Measurements from ENCODE around the gene TRIM52.
A peak's percentile ranks its signal among the peaks of the same experiment; 100 is the strongest.

Gene TRIM52

DNA sequence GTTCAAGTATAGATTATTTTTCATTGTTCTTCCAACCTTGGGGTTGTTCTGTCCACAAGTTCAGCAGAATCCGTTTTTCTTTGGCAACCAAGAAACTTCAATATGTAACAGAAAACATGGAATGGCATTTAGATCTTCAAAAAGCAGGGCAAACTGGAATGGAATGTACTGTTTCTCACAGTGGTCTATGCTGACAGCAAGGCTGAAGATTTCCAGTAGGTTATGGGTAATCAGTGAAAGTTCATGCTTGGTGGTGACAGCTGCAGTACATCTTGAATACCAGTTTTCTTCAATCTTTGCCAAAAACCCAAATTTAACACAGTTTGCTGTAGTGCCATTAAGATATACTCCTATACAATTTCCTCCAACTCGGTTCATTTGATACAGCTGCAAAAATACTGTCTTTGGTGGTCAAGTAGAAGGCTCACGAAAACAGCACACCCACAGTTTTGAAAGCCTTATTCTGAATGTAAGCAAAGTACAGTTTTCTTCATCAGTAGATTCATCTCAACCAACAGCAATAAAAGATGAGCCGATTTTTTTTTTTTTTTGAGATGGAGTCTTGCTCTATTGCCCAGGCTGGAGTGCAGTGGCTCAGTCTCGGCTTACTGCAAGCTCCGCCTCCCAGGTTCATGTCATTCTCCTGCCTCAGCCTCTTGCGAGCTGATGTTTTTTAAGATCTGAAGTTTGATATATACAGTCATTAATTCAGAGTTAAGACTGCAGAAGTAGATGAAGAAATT, 4.9 kb downstream of the TRIM52 start:
- DNase-seq, result no peak

DNA sequence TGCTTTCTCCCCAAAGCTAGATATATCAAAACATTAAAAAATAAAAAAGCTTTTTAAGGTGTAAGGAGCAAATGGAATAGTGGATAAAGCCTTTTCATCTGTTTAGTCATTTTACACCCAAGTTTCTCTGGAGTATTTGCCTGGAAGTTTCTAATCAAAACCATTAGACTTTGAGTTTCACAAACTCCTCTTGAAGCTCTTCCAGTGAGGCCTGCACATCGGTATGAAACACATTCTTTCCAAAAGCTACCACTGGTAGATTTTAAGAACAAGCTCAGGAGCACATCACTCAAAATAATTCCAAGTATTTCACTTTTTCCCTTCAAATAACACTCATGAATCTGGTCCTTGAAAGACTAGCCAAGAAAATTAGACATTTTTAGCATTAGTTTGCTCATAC, 5.7 kb downstream of the TRIM52 start:
- DNase-seq, result no peak

DNA sequence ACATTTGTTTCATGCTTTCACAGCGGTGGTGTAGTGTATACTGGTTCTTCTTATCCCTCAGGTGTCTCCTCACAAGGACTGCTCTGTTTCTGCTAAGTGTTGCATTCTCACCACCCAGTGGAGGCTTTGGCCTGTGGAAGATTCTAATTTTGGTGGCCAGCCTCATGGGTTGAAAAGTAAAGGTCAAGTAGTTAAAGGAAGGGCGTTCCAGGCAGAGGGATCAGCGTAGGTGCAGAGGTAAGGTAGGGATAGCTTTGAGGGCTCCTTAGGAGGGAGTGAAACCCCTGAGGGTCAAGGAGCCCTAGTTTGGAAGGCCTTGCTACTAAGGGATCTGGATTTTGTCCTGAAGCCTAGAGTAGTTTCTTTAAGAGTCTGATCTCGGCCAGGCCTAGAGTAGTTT, 12.7 kb downstream of the TRIM52 start:
- DNase-seq, result no peak

DNA sequence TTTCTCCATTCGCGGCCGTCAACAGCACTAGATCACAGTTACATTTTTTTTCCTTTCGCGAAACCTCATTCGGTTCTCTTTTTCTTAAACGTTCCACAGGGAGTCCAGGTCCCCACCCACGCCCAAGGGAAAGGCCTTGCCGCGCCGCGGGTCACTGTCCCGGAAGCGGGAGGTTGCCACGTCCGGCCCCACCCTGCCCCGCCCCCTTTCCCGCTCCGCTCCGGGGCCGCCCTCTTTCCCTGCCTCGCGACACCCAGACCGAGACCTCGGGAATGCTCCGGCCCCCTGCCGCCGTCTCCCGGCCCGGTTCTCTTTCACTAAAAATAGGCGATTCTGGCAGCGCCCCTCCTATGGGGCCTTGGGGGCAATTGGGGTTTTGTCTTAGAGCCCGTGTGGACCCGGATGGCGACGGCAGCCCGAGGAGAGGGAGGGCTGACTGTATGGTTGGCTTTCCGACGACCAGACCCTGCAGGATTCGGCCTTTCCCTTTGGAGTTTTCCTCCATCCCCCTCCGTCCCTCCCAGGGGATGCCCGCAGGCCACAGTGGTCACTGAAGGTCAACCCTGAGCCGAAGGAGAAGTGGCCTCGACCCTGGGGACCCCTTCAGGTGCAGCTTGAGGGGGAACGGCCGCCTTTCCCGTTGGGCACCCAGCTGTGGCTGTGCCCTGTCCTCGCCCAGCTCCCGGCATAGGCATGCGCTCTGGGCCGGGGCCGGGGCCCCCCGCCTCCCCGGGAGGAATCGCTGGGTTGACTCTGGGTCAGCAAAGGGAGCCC, 14.5 kb downstream of the TRIM52 start:
- DNase-seq, result peak; percentile 87

DNA sequence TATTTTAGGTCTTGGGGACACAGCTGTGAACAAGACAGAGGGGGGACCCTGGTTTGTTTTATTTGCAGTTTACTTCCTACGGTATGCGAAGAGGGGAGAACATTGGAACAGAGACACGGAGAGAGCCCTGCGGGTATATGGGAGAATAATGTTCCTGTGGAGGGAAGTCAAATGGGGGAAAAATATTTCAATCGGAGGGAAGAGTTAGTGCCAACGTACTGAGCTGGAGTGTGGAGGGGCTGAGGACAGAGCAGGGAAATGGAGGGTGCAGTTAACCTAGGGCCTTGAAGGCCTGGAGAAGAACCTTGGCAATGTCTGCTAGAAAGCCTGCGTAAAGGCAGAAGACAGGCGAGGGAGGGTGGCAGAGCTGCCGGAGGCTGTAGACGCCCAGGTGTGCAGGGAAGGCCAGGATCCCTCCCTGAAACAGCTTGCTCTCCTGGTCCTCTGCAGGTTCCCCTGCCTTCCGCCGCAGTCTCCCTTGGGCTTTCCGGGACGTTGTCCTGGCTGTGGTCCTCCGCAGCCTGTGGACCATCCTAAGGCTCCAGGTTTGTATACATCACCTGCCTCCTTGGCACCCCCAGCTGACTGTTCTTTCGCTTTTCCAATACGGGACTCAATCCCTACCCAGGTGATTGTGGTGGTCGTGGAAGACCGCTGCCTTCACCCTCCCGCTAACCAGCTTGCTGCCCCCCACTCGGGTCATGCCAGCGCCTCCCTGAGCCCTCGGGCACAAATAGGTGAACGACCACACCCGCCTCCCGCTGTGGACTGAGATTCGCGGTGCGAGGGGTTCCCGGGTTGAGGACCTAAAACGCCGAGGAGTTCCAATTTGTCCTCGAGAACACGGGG, 15.3 kb downstream of the TRIM52 start:
- DNase-seq, result no peak

DNA sequence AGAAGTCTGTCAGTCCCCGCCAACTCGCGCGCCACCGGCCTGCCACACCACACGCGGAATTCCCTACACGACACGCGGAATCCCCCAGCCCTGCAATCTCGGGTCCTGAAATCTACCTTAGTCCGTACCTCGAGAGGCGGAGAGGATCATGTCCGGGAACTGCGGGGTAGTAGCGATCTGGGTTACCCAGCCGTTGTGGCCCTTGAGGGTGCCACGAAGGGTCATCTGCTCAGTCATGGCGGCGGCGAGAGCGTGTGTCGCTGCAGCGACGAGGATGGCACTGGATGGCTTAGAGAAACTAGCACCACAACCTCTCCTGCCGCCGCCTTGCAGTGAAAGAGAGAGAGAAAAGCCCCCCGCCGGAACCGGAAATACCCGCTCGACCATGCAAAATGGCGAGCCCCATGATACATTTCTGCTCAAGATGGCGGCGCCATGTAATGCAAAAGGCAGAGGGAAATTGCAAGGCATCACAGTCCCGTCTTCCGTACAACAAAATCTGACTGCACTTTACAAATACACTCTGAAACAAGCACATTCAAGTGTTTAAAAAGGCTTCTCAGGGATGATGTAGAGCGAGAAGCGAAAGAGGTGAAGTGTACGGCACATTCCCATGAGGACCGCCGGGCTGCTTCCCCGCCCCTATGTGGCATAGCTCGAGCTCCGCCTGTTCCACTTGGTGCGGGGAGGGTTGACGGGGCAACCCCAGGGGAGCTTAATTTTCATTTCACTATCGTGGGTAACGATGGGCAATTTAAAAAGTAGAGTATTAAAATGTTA, 17.2 kb downstream of the TRIM52 start, which contains the start of gene RACK1:
Gene RACK1, minus strand, starts transcription at position 343 of the 780 bp plus-strand sequence. Its CDS starts 106 bp downstream, at position 237.
- peak; percentile 93 for DNase-seq

DNA sequence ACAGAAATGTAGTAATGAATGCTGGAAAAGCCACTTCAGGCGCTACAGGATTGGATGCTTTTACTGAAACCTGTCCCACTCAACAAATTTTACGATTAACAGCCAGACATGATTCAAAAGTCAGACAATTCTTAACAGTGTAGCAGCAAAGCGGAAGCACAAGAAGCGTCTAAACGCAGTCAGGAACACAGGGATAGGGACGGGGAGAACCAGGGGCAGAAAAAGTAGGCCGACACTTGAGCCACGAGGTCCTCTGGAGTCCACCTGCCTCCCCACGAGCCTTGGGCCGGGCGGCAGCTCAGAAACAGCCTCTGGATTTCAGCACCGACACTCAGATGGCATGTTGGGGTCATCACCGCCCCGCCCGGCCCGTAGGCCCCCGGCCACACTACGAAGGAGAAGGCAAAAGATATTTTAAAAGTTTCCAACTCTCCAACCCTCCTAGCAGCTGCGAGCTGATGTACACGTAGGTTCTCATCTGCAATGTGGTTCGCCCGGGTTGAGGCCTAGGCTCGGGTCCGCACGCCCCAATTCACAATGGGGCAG, 17.9 kb downstream of the TRIM52 start:
- no peak for DNase-seq

DNA sequence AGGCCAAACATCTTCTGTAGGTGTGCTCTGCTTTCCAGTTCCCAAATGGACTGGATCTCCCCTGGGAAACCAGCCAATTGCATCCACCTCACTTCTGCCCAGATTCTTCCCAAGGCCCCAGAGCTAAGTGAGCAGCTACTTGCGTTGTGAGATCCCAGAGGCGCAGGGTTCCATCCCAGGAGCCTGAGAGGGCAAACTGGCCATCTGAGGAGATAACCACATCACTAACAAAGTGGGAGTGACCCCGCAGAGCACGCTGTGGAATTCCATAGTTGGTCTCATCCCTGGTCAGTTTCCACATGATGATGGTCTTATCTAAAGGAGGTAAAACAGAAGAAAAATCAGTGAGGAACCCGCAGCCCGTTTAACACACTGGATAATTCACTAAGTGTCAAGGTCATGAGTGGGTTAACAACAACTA, 18.9 kb downstream of the TRIM52 start:
- DNase-seq, result no peak

DNA sequence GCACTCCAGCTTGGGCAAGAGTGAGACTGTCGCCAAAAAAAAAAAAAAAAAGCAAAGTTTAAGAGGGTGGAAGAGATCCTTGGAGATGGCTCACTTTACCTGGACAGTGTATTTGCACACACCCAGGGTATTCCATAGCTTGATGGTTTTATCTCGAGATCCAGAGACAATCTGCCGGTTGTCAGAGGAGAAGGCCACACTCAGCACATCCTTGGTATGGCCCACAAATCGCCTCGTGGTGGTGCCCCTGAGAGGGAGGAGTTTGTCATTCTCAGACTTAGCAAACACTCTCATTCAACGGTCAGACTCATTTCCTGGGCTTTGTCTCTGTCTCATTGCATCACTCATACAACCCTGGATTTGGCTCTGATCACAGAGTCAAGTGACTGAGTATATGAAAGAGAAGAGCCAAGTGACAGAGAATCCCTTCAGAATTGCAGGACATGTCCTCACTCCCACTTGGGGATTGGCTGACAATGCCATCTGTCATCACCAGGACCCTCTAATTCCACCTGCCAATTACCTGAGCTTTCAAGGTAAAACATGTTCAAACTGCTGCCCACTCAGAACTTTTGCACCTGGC, 19.5 kb downstream of the TRIM52 start:
- peak; percentile 89 for DNase-seq

DNA sequence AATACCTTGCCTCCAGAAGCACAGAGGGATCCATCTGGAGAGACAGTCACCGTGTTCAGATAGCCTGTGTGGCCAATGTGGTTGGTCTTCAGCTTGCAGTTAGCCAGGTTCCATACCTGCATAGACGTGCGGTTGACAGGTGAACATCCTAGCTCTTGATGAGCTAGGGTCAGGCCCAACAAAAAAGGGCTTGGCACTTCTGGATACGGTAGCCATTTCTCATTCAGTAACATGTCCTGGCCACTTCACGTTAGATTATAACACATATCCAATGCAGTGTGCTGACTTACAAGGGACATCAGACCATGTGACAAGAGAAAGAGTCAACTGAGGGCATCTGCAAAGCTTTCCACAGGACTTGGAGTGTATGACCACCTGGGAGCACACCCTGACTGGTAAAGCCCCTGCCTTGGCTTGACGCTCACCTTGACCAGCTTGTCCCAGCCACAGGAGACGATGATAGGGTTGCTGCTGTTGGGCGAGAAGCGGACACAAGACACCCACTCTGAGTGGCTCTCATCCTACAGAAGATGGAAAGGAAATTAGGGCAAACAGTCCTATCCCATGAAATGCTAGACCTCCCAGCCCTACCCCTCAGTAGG, 21.8 kb downstream of the TRIM52 start:
- DNase-seq, result no peak

DNA sequence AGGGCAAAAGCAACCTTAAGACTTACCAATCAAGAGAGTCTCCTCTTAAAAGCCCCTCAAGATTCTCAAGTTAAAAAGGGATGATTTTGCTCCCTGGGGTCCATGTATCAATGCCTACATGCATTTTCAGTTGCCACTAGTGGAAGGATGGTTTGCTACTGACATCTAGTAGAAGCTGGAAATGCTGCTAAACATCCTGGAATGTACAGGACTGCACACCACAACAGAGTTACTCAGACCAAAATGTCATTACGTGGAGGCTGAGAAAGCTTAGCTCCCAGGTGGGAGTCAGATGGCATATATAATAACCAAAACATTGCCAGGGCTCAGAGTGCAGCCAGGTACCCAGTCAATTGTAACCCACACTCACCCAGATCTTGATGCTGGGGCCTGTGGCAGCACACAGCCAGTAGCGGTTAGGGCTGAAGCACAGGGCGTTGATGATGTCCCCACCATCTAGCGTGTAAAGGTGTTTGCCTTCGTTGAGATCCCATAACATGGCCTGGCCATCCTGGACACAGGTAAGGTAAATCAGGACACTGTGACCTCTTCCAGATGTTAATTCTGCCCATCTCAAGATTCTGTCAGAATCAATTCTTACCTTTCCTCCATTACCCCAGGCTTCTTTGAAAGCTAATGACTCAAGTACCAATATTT, 23.1 kb downstream of the TRIM52 start:
- no peak for DNase-seq

DNA sequence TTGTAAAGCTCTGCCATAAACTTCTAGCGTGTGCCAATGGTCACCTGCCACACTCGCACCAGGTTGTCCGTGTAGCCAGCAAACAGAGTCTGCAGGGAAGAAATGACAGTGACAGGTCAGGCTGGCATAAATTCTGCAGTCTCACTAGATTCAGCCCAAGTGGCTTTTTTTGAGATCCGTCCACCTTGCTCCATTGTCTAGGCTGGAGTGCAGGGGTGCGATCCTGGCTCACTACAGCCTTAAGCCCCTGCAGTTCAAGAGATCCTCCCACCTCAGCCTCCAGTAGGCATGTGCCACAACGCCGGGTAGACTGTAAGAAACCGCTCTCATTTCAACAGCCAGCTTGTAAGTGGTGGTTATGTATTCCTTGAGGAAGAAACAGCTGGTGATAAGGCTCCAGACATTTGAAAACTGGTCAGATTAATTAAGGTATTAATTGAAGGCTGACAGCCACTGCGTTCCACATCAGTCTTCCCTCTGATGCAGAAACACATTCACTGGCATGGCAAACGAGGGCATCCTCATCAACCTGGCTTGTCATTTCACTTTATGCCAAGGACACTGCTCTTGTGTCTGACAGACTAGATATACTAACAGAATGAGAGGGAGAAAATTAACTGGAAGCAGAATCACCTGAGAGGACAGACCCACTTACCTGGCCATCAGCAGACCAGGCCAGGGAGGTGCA, 23.8 kb downstream of the TRIM52 start:
- no peak for DNase-seq

DNA sequence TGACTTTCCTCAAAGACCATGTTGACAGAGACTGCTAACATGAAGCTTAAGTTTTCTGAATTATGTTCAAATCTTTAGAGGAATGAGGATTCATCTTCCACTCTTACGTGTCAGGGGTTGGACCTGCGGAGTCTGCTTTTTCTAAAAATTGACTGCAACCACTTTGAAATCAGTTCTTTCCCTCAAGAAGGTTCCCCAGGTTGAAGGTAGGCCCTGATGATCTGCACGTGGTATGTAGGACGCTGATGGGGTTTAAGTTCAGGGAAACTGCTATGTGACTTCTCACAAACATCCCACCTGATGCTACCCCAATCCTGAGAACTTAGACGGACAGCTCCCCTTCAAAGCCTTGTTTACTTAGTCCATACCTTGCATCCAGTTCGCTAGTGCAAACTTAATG, 24.5 kb downstream of the TRIM52 start:
- DNase-seq, result no peak

DNA sequence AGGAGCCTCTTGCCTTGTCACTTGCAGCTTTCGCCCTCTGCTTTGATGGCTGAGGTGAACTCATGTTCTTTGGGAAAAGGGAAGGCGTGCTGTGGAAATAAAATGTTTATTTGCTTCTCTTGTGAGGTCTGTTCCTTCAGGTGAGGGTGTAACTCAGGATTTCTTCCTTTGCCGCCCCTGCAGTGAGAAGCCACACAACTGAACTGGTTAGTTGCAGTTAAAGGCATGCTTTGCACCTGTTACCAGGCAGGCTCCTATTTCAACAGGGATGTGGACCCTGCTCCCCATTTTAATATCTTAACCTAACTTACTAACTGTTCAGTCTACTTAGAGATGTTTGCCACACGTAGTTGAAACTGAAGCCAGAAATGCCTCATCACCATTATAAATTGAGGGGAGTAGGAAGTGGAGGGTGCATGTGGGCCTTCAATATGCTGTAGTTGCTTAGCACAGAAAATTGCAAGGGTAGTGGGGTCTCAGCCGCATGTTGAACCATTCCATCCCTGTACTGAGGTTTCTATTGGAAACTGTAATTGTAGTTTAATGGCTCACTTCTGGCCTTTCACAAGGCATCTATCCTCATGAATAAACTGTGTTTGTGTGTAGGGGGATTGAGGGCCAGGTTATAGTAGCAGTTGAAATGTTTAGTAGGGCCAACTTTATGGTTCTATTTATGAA, 25.1 kb downstream of the TRIM52 start:
- DNase-seq, result no peak

DNA sequence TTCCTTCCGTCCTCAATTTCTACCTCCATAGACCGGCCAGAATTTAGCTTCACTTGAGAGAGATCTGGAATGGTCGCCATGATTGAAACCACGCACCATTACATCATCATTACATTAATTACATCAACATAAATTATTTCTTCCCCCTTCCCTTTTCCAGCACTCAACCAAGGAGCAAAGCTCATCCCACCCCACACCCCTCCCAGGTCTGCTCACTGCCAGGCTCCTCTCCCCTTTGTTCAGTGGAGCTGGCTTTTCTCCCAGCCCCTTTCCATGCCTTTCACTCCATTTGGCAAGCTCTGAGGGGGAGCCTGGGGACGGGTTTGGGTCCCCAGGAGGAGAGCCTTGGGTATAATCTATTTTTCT, 25.6 kb downstream of the TRIM52 start:
- no peak for DNase-seq

DNA sequence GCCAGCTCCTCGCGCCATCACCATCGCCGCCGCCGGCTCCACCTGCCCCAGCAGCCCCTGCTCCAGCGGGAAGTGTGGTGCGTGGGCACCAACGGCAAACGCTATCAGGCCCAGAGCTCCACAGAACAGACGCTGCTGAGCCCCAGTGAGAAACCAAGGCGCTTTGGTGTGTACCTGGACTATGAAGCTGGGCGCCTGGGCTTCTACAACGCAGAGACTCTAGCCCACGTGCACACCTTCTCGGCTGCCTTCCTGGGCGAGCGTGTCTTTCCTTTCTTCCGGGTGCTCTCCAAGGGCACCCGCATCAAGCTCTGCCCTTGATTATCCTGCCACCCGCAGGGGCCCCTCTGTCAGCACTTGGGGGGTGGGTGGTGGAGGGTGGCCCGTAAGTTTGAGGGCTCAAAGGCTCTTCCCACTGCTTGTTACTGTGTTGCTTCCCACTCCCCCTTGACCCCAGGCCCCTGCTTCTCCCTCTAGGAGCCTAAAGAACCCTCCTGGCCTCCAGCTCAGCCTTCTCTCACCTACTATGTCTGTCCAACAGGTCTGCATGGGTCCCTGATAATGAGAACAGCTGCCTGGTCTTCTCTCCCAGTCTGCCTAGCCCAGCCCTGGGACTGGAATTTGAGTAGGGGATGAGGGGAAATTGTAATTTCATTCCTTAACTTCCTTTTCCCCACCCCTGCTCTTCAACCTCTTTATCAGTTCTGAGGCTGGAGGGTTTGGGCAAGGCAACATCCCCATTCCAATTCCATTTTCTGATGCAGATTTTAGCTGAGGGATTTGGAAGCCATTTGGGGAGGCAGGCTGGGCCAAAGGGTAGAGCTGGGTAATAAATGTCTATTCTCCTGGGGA, 26.3 kb downstream of the TRIM52 start:
- DNase-seq, result no peak

DNA sequence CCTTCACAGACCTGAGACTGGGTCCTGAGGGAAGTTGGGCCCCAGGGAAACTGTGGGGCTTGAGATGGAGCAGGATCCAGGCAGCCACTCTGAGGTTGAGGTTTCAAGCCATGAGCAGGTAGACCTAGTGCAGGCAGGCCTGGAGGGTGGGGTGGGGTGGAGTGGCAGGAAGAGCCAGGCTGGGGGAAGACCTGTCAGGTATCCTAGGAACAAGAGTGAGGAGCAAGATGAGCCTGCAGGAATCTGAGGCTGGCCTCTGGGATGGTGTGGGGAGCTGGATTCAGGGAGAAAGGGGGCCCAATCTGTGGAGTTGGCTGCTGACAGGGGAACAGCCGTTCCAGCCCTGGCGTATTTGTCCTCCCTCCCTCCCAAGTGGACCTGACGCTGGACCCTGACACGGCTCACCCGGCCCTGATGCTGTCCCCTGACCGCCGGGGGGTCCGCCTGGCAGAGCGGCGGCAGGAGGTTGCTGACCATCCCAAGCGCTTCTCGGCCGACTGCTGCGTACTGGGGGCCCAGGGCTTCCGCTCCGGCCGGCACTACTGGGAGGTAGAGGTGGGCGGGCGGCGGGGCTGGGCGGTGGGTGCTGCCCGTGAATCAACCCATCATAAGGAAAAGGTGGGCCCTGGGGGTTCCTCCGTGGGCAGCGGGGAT, 27.0 kb downstream of the TRIM52 start:
- no peak for DNase-seq
